ENCODE data around the gene TRIM67. TPM values are rescaled to one million over a fixed set of nuclear protein-coding genes. Genes with fewer than 3 reads are reported as not detected.
A peak's percentile ranks its signal among the peaks of the same experiment; 100 is the strongest.

The TRIM67 gene
- total and polyA plus RNA-seq, 9 of the 15 experiments (the other 6 are each of a cell fraction or from before 2014, with no cell fraction given): 0.04 to 0.60 (median 0.31) TPM

DNA sequence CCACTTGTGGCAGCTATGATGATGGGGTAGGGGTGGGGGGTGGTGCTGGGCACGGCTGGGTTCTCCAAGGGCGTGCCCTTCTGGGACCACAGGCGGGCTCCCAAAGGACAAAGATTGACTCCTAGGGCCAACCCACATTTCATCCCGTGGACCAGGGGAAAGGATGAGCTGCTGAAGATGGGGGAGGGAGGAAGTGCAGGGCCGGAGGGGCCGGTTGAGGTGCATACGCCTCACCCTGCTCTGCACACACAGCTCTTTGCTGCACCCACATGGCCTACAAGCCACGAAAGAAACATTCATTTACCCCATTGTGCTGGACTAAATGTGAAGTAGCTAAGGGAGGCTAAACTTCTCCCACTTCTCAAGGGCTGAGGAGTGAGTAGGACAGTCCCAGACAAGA, 45.0 kb downstream of the TRIM67 start (continued):
- TF ChIP-seq ZEB2 (IDR thresholded peaks at IDR 0.05) (no peak), ETV5 (CRISPR knock-in tag; IDR thresholded peaks at IDR 0.05; ENCODE audit: low read depth) (peak; percentile 41; the same call in 1 of the 2 replicates), CTBP1 (IDR thresholded peaks at IDR 0.05; ENCODE audit: borderline replicate concordance) (peak; percentile 49; the same call in 1 of the 2 replicates)
- TF ChIP-seq, protein P1, sequence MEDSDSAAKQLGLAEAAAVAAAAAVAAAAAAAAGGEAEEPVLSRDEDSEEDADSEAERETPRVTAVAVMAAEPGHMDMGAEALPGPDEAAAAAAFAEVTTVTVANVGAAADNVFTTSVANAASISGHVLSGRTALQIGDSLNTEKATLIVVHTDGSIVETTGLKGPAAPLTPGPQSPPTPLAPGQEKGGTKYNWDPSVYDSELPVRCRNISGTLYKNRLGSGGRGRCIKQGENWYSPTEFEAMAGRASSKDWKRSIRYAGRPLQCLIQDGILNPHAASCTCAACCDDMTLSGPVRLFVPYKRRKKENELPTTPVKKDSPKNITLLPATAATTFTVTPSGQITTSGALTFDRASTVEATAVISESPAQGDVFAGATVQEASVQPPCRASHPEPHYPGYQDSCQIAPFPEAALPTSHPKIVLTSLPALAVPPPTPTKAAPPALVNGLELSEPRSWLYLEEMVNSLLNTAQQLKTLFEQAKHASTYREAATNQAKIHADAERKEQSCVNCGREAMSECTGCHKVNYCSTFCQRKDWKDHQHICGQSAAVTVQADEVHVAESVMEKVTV (CRISPR knock-in tag; IDR thresholded peaks at IDR 0.05): peak; percentile 67

DNA sequence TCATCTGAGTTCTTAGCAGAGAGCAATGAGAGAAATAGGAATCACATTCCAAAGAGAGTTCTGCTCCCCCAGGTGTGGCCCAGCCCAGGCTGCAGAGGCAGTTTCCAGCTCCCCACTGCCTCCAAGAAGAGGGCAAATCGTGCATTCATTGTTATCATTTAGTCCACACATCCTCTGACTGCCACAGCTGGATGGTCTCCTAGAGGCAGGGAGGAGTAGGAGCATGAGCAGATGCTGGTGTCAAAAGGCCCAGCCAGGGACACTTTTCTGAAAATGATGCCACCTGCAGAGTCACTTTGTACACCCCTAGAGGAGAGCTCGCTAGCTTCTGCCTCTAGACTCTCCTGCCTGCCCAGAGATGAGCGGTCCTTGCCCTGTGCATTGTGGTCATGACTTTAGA, 45.6 kb downstream of the TRIM67 start:
- ChIA-PET POLR2A (interaction anchor here (0.6 to 1.7 kb wide), 10 partner anchors 10 to 191 kb away, joined by 3 to 7 read pairs (median 4); no protein-coding TSS in a partner anchor), CTCF (ENCODE audit: low intra/inter-chr PET ratio) (interaction anchor here (1.0 kb wide), 1 partner anchor 114 kb away, joined by 3 read pairs; no protein-coding TSS in a partner anchor)
- DNase-seq (ENCODE audit: extremely low read depth in 1 of 4, low spot score in 3 of 4) (peak in 1 of 4 experiments; percentile 30), FAIRE-seq (no peak), ATAC-seq (no peak)
- H3K36me3 ChIP-seq (ENCODE audit: control insufficient read depth, insufficient read depth, low read length): no peaks in the 10 kb centered on the region
- no peak overlapping the region for H2AFZ ChIP-seq (ENCODE audit: low read depth, low read length)
- H3K9me1 ChIP-seq (ENCODE audit: control insufficient read depth, insufficient read depth, low read length): no peaks in the 10 kb centered on the region
- no TSS peak for BruUV-seq (replicated peaks)
- intact Hi-C loops (cut with micrococcal nuclease) (loop anchor here (1.0 to 2.0 kb wide), 2 partner anchors 117 to 290 kb away; no protein-coding TSS in a partner anchor), in situ Hi-C loops (cut with MboI) (no loop called here)
- H3K27ac ChIP-seq (ENCODE audit: extremely low read depth, low read depth, low read length): no peak overlapping the region
- 40% methylated on average over 3 of the region's 3 CpGs for WGBS (ENCODE audit: insufficient coverage, low coverage, missing lambda C conversion rate)
- no peak overlapping the region for H3K9ac ChIP-seq (ENCODE audit: insufficient read depth in 1 of 2, low read depth in 2 of 2, low read length in 2 of 2)
- TF ChIP-seq, protein P2, sequence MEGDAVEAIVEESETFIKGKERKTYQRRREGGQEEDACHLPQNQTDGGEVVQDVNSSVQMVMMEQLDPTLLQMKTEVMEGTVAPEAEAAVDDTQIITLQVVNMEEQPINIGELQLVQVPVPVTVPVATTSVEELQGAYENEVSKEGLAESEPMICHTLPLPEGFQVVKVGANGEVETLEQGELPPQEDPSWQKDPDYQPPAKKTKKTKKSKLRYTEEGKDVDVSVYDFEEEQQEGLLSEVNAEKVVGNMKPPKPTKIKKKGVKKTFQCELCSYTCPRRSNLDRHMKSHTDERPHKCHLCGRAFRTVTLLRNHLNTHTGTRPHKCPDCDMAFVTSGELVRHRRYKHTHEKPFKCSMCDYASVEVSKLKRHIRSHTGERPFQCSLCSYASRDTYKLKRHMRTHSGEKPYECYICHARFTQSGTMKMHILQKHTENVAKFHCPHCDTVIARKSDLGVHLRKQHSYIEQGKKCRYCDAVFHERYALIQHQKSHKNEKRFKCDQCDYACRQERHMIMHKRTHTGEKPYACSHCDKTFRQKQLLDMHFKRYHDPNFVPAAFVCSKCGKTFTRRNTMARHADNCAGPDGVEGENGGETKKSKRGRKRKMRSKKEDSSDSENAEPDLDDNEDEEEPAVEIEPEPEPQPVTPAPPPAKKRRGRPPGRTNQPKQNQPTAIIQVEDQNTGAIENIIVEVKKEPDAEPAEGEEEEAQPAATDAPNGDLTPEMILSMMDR (IDR thresholded peaks at IDR 0.05 in 2 of 3, conservative IDR thresholded peaks at IDR 0.05 in 1 of 3; ENCODE audit: insufficient read depth in 2 of 3, low read depth in 1 of 3, low read length in 3 of 3): 0 out of 6 replicates have a peak, but pooled peaks of 1 of the 3 experiments have one; percentile 14
- TF ChIP-seq, protein P3, sequence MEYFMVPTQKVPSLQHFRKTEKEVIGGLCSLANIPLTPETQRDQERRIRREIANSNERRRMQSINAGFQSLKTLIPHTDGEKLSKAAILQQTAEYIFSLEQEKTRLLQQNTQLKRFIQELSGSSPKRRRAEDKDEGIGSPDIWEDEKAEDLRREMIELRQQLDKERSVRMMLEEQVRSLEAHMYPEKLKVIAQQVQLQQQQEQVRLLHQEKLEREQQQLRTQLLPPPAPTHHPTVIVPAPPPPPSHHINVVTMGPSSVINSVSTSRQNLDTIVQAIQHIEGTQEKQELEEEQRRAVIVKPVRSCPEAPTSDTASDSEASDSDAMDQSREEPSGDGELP (CRISPR knock-in tag; IDR thresholded peaks at IDR 0.05; ENCODE audit: borderline replicate concordance): peak; percentile 53; the same call in 1 of the 2 replicates
- TF ChIP-seq ZNF232 (CRISPR knock-in tag; IDR thresholded peaks at IDR 0.05): no peak
- TF ChIP-seq CBFA2T3 (IDR thresholded peaks at IDR 0.05): peak; percentile 36
- no peaks in the 10 kb centered on the region for H4K20me1 ChIP-seq (replicated peaks; ENCODE audit: control insufficient read depth, insufficient read depth, low read length)
- no peak overlapping the region for H3K4me3 ChIP-seq
- H3K4me1 ChIP-seq (replicated peaks in 1 of 2; ENCODE audit: control insufficient read depth in 2 of 2, insufficient read depth in 2 of 2, low read length in 2 of 2): peaks cover 6 to 26% of the 10 kb centered on the region in 2 experiments
- no peaks in the 10 kb centered on the region for H3K79me2 ChIP-seq (ENCODE audit: control insufficient read depth, insufficient read depth, low read length)
- 0 out of 5 replicates have a peak, but pooled peaks cover 0 to under 1% of the 10 kb centered on the region in 2 experiments for H3K27me3 ChIP-seq (ENCODE audit: control insufficient read depth in 2 of 2, insufficient read depth in 2 of 2, low read length in 2 of 2)
- no peaks in the 10 kb centered on the region for H3K9me3 ChIP-seq (replicated peaks; ENCODE audit: control insufficient read depth, insufficient read depth, low read depth, low read length)
- no peak overlapping the region for H3K4me2 ChIP-seq (ENCODE audit: insufficient read depth, low read length)

Measured in K562 (cell line).